NCI-H1694 treated with DMSO at 0.1 percent for 48 hours (cell line): Measurements from ENCODE around the gene STK38L.
"Not testable (repeated sequence)": the region's sequence is repeated elsewhere in the genome, so short reads cannot be mapped to it uniquely, and the experiment has no call there.

Experiments
- DNase-seq: peaks from one replicate; lab custom pipeline; 2025; lab: John Stamatoyannopoulos, UW

Gene STK38L

DNA sequence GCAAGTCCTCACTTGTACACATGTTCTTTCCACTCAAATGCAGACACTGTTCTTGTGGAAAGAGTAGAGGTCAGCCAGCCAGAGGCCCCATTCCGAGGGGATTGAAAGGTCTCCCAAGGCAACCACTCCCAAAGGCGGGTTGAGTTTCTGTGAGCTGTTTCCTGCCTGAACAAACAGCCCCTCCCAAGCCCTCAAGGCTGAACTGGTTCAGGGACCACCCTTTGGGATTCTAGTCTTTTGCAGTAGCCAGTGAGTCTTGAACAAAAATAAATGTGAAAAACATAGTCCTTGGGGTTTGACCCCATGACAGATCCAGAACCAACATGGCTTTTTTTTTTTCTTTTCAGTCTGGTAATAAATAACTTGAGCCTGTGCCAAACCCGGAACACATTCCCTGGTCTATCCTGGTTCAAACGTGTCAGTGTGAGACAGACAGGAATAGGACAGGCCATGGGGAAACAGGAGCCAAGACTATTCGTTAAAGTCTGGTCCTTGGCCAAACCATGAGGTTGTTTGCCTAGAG is 17.6 kb upstream of the STK38L start:
- no peak for DNase-seq

DNA sequence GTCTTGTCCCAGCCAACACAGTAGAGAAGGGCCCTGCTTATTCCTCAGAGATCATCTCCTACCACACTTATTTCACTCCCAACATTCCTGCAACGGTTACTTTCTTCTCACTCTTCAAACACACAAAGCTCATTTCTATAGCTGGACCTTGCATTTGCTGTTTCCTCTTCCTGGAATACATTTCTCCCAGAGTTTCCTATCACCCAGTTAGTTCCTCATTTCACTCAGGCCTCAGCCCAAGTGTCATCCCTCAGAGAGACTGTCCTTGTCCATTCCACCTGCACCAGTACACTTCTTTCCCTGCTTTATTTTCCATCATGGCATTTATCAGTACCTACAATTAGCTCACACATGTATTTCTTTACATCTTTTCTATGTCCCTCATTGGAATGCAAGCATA is 14.7 kb upstream of the STK38L start:
- no peak for DNase-seq

DNA sequence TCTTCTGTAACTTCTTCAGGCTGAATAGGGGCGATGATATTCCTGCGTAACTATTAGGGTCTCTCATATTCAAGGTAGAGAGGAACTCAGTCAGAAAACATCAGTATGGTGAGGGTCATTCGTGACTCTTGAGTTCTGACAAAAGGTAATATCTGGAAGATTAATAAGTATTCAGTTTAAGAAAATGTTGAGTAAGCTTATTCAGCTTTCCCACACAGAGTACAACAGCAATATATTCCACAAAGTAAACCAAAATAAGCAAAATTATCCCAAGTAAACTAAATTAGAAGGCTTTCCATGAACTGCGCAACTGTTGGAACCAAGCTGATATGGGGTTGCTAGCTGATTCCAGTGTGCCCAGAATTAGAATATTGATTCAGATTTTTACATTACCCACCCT is 12.7 kb upstream of the STK38L start:
- DNase-seq, result not testable (repeated sequence)

DNA sequence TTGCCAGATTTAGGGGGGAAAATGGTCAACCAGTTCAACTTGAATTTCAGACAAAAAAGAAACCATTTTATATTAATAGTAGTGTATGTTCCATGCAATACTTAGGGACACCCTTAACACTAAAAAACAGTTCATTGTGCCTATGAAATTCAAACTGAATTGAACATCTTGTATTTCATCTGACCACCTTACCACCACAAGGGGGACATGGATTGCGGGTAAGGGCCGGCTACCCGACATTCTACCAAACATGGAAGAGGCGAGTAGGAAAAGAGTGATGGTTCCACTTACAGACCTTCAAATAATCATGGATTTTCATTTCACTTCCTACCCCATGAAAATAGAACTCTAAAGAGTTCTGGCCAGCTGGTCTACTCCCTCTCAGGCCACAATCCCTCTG is 10.3 kb upstream of the STK38L start:
- DNase-seq, result no peak

DNA sequence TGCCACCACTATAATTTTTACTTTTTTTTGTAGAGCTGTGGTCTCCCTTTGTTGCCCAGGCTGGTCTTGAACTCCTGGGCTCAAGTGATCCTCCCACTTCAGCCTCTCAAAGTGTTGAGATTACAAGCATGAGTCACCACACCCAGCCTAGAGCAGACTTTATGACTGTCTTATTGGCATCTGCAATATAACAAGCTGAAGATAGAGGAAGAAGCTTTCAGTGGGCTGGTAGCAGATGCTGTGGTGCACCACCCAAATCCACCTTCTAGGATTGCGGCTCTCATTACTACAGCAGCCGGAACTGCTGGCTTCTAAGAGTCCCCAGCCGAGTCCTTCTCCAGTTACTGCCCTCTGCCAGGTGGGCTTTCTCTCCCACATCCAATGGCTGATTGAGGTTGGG is 7.6 kb upstream of the STK38L start:
- no peak for DNase-seq

DNA sequence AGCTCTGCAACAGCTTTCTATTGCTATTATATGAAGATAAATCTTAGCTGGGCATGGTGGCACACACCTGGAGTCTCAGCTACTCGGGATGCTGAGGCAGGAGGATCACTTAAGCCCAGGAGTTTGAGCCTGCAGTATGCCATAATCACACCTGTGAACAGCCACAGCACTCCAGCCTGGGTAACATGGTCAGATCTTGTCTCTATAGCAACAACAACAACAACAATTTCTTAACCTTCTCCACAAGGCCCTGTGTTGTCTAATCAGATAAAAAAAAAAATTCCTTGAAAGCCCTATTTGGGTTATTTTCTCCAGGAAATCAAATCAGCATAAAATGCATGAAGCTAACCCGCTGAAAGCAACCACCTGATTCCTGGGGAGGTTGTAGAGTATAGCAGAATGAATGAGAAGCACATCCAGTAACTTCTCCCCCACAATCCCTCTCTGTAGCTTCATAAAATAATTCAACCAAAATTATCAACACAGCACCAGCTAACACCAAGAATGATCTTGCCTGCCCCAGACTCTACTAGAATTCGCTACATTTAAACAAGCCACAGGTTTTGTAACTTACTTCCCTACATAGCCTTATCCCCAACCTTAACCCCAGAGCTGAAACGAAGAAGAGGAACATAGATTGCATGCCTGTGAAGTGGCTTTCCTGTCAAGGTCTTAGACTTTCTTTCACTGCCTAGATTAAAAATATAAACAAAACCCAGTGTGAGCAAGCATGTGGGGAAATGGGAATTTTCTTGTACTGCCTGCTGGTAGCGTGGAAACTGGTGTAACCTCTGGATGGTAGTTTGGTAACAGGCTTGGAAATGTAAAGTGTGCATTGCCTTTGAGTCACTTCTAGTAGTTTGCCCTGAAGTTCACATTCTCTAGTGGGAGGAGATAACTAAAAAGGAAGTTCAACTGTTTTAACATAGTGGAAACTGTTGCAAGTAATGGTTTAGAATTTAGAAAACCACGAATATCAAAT is 6.0 kb upstream of the STK38L start:
- no peak for DNase-seq

DNA sequence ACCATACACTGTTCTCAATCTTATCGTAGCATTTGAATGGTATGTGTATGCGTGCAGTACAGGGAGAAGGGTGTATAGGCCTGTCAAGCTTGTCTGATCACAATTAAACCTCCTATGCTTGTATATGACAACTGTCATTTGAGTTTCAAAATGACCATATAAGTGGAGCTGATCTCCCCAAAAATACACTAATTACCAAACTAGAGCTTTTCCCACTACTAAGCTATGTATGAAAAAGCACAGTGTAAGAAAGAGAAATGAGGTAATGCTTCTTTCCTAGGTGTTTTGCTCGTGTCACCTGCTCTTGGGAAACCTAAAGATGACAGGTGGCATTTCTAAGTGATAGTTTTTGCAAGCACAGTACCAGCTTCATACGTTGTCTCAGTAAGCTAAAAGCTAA is 1.1 kb upstream of the STK38L start:
- DNase-seq, result no peak

DNA sequence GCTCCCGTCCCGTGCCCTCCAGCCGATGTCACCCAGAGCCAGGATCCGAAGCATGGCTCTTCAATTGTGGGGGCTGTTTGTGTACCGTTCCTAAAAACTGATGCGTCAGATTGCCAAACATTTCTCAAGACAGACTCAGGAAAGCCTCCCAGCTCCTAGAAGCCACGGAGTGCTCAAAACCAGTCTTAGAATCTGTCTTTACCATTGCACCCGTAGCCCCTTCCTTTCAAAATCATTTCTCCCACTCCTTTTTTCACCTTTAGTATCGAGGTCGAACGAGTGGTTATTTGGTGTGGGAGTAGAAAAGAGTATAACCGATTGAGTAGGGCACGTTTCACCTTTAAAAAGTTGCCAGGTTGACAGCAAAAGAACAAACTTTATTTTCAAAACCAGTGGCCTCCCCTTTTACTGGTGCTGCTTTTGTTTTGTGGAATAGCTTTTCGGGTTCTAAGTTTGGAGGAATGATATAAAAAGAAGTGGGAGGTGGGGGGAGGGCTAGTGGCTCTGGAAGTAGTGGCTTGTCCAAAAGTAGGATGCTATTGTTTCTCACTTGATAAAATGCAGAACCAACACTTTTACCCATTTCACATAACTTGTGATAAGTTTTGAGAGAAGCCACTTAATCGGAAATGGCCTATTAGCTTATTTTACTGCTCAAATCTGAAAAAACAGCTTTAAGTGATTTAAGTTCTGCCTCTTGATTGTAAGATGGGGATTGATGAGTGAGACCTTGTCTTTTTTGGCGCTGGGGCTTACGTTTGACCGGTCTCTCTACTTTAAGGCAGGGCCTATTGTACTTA is 803 bp downstream of the STK38L start:
- no peak for DNase-seq

DNA sequence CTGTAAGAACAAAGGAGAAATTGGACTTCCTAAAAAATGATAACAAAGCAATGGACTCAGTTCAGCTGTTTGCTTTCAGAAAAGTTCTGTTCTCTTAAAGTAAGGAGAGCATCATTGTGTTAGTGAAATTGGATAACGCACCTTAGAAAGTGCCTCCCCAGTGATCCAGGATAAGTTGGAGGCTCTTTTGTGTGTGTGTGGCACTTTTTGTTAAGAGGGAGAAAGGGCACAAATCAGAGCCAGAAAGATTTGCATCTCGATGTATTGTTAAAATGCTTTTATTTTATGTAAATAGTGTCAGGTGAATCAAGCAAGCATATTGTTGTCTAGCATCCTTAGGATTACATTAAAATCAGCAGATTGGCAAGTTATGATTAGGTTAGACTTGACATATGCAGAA is 2.1 kb downstream of the STK38L start:
- DNase-seq, result no peak

DNA sequence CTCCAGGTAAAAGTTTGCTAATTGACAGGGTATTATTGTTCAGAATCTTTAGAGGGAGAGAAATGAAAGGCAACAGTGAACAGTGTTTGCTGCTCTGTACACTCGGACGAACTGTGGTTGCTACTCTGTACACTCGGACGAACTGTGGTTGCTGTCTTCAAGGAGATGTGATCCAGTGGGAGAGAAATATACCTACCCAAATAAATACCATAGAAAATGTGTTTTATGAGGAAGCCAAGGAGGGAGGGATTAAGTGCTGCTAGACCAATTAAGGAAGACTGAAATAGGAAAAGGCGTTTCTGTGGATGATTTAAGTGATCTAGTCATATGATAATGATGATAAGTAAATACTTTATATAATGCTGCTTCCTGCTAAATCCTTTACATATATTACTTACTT is 2.7 kb downstream of the STK38L start:
- DNase-seq, result no peak

DNA sequence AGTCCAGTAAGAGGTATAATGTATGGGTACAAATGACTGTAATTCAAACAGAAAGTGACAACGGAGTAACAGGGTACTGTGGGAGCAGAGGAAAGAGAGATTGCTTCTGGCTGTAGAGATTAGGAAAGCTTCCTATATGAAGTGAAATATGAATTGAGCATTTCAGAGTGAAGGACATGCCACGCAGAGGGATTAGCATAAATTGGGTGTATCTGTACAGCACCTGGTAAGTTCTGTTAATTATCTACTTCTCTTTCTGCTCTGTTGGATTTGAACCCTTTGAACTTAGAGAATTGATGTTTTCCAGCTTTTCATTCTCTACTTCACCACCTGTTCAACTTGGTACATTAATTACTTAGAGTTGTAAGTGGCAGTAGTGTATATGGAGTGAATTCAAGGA is 8.8 kb downstream of the STK38L start:
- DNase-seq, result no peak

DNA sequence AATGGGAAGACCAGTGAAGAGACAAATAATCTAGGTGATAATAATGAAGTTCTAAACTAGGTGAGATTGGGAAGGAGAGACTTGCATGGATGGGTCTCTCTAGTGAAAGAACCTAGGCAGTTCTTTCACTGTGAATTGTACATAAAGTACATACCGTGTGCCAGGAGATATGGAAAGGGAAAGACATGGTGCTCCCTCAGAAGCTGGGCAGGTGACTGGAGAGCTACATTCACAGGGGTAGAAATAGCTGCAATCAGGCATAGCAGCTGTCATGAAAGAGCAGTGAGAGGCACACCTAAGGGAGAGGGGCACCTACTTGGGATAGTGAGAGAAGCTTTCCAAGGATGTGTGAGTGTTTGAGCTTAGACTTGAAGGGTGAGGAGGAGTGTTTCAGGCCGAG is 9.3 kb downstream of the STK38L start:
- no peak for DNase-seq

DNA sequence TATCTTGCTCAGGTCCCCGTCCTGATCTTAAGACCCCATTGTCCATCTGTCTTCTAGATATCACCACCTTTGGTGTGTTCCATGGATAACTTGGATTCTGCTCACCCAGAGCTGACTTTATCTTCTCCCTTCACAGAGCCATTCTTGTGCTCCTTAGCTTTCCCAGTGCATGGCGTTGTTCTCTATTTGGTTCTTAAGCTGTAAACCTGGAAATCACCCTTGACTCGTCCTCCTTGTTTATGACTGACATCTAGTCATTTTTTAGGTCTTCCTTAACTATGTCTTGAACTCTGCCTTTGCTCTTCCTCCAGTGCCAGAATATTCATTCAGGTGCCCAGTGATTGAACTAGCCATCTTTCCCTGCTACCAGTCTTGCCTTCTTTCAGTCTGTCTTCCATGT is 11.7 kb downstream of the STK38L start:
- DNase-seq, result no peak

DNA sequence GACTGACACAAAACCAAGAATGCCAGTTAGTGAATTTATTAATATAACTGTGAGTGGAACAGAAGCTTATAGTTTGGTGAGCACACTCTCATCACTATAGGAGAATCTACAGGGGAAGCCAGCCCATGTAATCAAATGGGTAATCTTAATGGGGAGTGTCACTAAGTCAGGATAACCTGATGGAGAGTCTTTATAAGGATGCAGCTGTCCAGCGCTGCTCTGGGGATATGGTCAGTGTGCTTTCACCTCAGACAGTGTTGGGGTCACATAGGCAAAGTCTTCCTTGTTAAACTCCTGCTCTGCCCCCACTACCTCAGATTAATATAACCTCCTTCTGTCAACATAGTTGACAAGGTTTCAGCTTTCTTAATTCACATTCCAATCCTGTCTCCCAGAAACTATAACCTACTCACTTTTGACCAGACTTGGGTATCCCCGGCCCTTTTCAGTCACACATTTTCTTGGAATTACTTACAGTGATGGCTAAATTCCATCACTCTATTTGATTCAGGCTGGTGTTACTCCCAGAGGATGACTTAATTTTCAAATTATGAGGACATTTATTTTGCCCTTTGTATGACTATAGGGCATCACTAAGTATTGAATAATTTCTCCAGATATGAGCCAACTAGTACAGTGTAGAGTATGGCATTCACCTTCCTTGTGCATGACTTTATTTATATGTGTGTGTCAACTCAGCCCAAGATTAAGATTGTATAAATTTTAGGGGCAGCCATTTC is 13.2 kb downstream of the STK38L start:
- DNase-seq, result no peak

DNA sequence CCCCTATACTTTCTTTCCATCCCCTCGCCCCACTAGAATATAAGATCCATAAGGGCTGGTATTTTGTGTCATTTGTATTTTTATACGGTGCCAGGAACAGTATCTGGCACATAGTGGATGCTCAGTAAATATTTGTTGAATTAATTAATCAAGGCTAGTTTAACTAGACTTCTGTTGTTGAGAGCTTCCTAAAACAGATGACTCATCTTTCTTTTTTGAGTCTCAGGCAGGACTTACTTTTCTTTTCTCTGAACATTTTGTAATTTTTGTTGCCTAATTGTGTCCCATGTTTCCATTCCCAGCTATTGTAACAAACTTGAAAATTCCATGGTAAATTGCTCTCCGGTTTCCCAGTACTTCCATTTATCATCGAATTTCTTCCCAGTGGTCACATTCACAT is 16.7 kb downstream of the STK38L start:
- no peak for DNase-seq

DNA sequence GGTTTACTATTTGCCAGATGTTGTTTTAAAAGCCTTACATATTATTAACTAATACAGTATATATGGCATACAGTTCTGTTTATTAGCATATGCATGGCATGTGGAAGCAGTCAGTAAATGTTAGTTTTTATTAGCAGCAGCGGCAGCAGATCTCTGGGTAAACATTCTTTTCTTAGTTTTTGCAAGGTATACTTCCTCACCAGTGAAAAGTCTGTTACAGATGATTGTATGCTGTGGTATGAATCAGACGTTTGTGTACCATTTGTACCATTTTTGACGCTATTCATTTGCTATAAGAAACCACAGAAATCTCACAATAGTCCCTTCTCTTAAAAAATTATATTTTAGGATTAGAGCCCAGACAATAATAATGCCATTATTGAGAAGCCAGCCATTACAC is 17.8 kb downstream of the STK38L start:
- DNase-seq, result no peak

DNA sequence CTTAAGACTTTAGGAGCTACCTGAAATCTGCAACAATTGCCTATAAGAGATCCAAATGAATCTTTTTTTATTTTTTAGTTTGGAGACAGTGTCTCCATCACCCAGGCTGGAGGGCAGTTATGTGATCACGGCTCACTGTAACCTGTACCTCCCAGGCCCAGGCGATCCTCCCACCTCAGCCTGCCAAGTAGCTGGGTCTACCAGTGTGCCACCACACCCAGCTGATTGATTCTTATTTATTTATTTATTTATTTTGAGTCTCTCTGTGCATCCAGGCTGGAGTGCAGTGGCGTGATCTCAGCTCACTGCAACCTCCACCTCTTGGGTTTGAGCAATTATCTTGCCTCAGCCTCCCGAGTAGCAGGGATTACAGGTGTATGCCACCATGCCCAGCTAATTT is 26.1 kb downstream of the STK38L start:
- DNase-seq, result no peak

DNA sequence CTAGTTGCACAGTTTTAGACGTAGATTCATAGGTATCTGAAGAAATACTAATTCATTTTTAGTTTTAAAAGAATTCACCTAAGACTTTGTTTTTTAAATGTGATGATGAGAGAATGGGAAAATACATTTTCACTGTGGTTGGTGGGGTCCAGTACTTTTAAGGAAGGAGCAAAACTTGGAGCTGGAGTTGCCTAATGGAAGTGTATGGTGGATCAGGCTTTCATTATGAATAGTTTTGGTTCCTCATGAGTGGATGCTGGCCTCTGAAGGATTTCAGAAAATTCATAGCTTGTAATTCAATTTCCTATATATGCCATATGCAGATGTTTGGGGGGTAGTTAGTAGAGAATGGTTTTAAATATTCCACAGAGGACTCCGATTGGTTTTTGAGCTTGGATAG is 27.1 kb downstream of the STK38L start:
- DNase-seq, result no peak

DNA sequence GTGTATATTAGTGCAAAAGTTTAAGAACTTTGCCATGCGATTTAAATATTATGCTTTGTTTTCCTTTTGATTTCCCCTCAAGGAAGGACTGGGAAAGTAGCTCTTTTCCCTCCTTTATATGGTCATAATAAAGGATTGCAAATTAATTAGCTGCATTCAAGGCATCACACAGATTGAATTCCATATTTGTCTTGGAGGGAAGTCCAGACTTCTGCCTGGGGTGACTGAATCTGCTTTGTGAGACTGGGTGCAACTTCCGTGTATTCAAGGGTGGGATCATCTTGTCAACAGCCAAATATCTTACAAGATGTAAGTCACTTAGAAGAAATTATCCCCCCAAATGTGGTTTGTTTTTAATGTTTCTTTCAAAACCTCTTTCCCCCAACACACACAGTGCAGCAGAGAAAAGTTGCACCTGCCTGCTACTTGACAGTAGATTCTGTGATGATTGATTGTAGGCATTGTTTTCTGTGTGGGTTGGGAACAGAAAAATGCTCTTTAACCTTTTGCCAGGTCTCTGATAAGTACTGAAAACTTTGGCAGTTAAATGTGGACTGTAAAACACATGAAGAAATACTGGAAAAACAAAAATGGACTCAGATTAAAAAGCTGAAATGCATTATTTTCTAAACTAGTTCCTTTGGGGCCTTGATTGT is 28.4 kb downstream of the STK38L start:
- DNase-seq, result no peak

DNA sequence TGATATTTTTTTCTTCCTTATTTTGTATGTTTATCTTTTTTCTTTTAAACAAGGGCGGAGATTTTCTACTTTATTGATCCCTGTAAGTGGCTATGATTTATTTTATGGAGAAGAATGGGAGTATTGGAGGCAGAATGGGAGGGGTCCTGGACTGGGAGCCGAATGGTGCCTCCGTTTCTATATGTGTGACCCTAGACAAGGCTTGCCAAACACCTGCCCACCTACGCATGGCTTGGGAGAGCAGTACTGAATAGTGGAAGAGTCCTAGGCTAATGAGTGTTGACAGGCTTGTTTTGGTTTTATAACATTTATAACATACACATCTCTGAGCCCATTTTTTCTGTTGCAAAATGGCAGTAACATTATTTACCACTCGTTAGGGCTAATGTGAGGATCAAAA is 29.0 kb downstream of the STK38L start:
- no peak for DNase-seq

DNA sequence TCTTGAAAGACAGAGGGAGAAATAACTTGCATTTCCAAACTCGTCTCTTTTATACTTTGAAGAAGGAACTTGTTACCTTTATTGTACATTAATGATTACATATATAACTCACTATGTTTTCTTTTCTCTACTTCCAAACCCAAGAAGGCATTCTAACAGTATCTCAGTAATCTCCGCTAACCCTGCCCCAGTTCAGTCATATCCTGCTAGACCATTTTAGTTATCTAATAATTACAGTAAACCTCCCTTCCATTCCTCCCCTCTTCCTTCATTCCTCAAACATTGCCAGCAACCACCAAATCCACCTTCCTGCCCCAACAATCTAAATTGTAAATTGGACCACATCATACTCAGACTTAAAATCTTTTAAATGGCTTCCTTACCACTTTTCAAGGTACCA is 30.6 kb downstream of the STK38L start:
- DNase-seq, result no peak

DNA sequence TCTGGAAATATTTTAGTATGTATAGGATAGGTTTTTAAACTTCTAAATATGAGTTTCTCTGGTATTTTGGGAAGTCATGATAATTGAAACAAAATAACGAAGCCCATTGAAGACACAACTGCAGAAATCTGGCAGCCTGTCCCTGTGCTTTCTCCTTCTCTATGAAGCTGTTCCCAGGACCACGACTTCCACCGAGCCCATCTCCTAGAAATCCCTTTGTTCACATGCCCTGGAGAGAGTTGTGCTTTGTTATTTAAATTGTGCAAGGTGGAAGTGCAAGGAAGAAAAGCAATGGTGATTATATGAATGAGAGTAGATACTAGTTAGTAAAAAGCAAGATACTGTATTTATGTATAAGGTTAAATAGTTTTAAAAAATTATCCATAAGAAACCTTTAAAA is 32.2 kb downstream of the STK38L start:
- no peak for DNase-seq
